Measurements from ENCODE around the gene IMMP2L.

IMMP2L gene

GRCh38 chr7:111162692-111163091 lies 399.6 kb downstream of the IMMP2L start:
- no peak overlapping the region for H3K4me3 ChIP-seq (ENCODE audit: low read length, poor library complexity, severe bottlenecking)
- no peak for TF ChIP-seq CTCF (conservative IDR thresholded peaks at IDR 0.05; ENCODE audit: low read length)
- TF ChIP-seq EZH2phosphoT487 (IDR thresholded peaks at IDR 0.05; ENCODE audit: borderline replicate concordance) = no peak

GRCh38 chr7:111160297-111160696 lies 402.0 kb downstream of the IMMP2L start:
- H3K79me2 ChIP-seq (ENCODE audit: insufficient read depth, low read length) = no peaks in the 10 kb centered on the region
- no peaks in the 10 kb centered on the region for H3F3A ChIP-seq (ENCODE audit: low read depth)
- no peak overlapping the region for H3K4me2 ChIP-seq (ENCODE audit: low read depth, low read length, poor library complexity, severe bottlenecking)
- peaks cover 24% of the 10 kb centered on the region for H3K4me1 ChIP-seq (ENCODE audit: insufficient read depth, low read length, poor library complexity, severe bottlenecking)
- H3K27me3 ChIP-seq (ENCODE audit: insufficient read depth, low read length, poor library complexity, severe bottlenecking) = no peaks in the 10 kb centered on the region
- no peak overlapping the region for H3K4me3 ChIP-seq (ENCODE audit: low read length, poor library complexity, severe bottlenecking)
- H2AFZ ChIP-seq (ENCODE audit: low read length) = no peak overlapping the region
- H3K9me2 ChIP-seq (replicated peaks; ENCODE audit: low read depth, low read length) = no peaks in the 10 kb centered on the region
- H4K20me1 ChIP-seq (ENCODE audit: insufficient read depth, low read length, poor library complexity, severe bottlenecking) = no peaks in the 10 kb centered on the region
- no peak overlapping the region for H3K9ac ChIP-seq (ENCODE audit: low read depth, low read length, poor library complexity, severe bottlenecking)
- H3K9me3 ChIP-seq (ENCODE audit: insufficient read depth, low read depth, low read length) = no peaks in the 10 kb centered on the region
- TF ChIP-seq CTCF (conservative IDR thresholded peaks at IDR 0.05; ENCODE audit: low read length) = no peak
- TF ChIP-seq EZH2phosphoT487 (IDR thresholded peaks at IDR 0.05; ENCODE audit: borderline replicate concordance) = no peak
- no peaks in the 10 kb centered on the region for H3K36me3 ChIP-seq (ENCODE audit: insufficient read depth, low read length)

More at GRCh38 chr7:111162692-111163091, 399.6 kb downstream of the IMMP2L start:
- Histone ChIP-seq H3K9me3 (ENCODE audit: insufficient read depth, low read depth, low read length) (no peaks in the 10 kb centered on the region), H2AFZ (ENCODE audit: low read length) (no peak overlapping the region), H3K9me2 (replicated peaks; ENCODE audit: low read depth, low read length) (no peaks in the 10 kb centered on the region), H3K4me2 (ENCODE audit: low read depth, low read length, poor library complexity, severe bottlenecking) (no peak overlapping the region), H3K27me3 (ENCODE audit: insufficient read depth, low read length, poor library complexity, severe bottlenecking) (no peaks in the 10 kb centered on the region), H3F3A (ENCODE audit: low read depth) (no peaks in the 10 kb centered on the region), H3K79me2 (ENCODE audit: insufficient read depth, low read length) (no peaks in the 10 kb centered on the region), H4K20me1 (ENCODE audit: insufficient read depth, low read length, poor library complexity, severe bottlenecking) (no peaks in the 10 kb centered on the region), H3K4me1 (ENCODE audit: insufficient read depth, low read length, poor library complexity, severe bottlenecking) (peaks cover 26% of the 10 kb centered on the region), H3K36me3 (ENCODE audit: insufficient read depth, low read length) (no peaks in the 10 kb centered on the region), H3K9ac (ENCODE audit: low read depth, low read length, poor library complexity, severe bottlenecking) (no peak overlapping the region)

GRCh38 chr7:111159426-111159825 lies 402.9 kb downstream of the IMMP2L start:
- H3K36me3 ChIP-seq (ENCODE audit: insufficient read depth, low read length) = no peaks in the 10 kb centered on the region
- no peak overlapping the region for H3K4me3 ChIP-seq (ENCODE audit: low read length, poor library complexity, severe bottlenecking)
- peaks cover 24% of the 10 kb centered on the region for H3K4me1 ChIP-seq (ENCODE audit: insufficient read depth, low read length, poor library complexity, severe bottlenecking)
- no peaks in the 10 kb centered on the region for H3F3A ChIP-seq (ENCODE audit: low read depth)
- no peak overlapping the region for H2AFZ ChIP-seq (ENCODE audit: low read length)
- no peaks in the 10 kb centered on the region for H3K9me2 ChIP-seq (replicated peaks; ENCODE audit: low read depth, low read length)
- H3K27me3 ChIP-seq (ENCODE audit: insufficient read depth, low read length, poor library complexity, severe bottlenecking) = no peaks in the 10 kb centered on the region
- H3K4me2 ChIP-seq (ENCODE audit: low read depth, low read length, poor library complexity, severe bottlenecking) = no peak overlapping the region
- TF ChIP-seq CTCF (conservative IDR thresholded peaks at IDR 0.05; ENCODE audit: low read length) = no peak
- no peak for TF ChIP-seq EZH2phosphoT487 (IDR thresholded peaks at IDR 0.05; ENCODE audit: borderline replicate concordance)
- no peaks in the 10 kb centered on the region for H4K20me1 ChIP-seq (ENCODE audit: insufficient read depth, low read length, poor library complexity, severe bottlenecking)
- no peak overlapping the region for H3K9ac ChIP-seq (ENCODE audit: low read depth, low read length, poor library complexity, severe bottlenecking)
- no peaks in the 10 kb centered on the region for H3K79me2 ChIP-seq (ENCODE audit: insufficient read depth, low read length)
- no peaks in the 10 kb centered on the region for H3K9me3 ChIP-seq (ENCODE audit: insufficient read depth, low read depth, low read length)

Measured in Loucy (cell line).